Amygdala (tissue), 56 donors: Measurements from ENCODE around the gene POLR1H.
"Not testable (repeated sequence)": the region's sequence is repeated elsewhere in the genome, so short reads cannot be mapped to it uniquely, and the experiment has no call there.

Experiments
- DNase-seq, 56 donors: peaks; one replicate each; lab custom pipeline; 2025; lab: John Stamatoyannopoulos, UW

Gene POLR1H

DNA sequence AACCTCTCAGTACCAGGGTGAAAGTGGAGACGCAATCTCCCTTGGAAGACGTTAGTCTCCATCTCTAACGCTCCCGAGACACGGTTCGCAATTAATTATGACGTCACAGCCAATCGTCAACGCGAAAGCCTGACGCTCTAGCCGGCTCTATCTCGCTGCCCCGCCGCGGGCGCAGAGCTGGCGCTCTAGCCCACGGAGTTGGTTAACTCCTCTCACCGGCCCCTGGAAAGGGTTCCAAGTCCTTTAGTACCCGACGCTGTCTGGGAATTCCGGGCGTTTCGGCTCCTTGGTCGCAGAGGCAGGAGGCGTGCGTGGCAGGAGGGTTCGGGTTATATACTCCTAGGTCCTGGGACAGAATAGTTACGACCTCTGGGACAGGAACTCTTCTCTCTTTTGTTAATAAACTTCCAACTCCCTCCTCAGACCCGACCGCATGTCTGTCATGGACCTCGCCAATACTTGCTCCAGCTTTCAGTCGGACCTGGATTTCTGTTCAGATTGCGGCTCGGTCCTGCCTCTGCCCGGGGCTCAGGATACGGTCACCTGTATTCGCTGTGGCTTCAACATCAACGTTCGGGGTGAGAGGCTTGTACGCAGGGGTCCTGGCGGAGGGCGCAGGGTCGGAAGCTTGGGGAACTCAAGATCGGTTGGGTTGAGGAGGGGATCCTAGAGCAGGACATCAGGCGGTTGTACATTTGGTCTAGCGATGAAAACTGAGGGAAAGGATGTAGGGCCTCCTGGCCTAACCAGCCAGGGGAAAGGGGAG, at the start of gene POLR1H:
Gene POLR1H (plus strand): TSS at position 174 of the 766 bp plus-strand sequence. CDS start 260 bp downstream, at position 434.
- DNase-seq, result peak; percentile 27 to 96 (median 87)

DNA sequence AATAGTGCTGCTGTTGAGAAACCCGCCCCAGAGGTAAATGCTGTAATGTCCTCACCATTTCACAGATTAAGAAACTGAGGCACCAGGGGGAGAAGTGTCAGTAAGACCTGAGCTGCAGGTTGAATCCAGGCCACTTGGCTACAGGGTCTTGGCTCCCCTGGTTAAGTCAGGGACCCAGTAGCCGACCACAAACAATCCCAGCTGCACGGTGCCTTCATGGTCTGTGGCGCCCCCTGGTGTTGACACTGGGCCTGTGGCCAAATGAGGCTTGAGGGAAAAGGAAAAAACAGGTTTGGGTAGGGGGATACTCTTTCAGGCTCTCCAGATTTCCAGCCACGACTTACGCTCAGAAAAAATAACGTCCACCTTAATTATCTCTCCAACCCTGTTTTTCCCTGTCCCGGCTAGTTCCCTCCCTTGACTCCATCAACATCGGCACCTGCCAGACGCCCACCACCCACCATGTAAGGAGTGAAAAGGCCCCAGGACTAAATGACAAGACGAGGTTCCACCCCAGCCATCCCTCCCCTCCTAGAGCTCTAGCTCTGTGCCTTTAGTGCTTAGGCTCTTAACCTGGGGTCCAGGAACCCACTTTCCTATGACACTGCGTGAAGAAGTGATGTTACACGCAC, 47.7 kb upstream of the POLR1H start:
- DNase-seq, result peak in 9 of 56 donors; percentile 2 to 48 (median 6)

- DNase-seq, result no peak
Observed at GRCh38 chr6:30019819-30020218, 41.2 kb upstream of the POLR1H start.

DNA sequence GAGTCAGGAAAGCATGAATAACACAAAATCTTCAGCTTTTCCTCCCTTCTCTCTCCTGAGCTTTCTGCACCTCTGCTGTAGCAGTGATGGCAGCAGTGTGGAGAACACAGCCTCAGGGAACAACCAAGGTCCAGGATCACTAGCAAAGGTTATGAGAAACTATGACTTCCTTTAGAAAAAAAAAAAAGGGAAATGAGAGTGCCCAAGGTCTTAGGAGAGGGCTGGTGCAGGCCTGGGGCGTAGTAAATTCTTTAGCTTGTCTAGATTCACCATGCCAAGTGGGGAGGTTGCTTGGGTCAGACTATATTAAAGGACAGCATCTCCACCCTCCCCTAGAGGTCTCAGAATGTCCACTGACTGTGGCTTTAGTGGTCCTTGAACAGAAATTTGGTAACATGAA, 40.4 kb upstream of the POLR1H start:
- DNase-seq, result no peak

DNA sequence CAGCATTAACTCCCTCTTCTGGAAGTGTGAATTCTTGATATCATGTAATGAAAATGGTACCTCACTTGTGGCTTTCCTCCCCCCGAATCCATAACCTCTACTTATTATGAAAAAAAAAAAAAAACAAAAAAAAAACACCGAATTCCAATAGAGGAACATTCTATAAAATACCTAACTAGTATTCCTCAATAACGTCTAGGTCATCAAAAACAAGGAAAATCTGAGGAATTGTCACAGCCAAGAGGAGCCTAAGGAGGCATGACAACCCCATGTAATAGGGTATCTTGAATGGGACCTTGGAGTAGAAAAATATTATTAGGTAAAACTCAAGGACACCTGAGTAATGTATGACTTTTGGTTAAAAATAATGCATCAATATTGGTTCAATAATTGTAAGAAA, 38.9 kb upstream of the POLR1H start:
- no peak for DNase-seq

GRCh38 chr6:30022712-30023111, 38.4 kb upstream of the POLR1H start:
- DNase-seq, result not testable (repeated sequence)

- no peak for DNase-seq
Observed at GRCh38 chr6:30025186-30025585, 35.9 kb upstream of the POLR1H start.

DNA sequence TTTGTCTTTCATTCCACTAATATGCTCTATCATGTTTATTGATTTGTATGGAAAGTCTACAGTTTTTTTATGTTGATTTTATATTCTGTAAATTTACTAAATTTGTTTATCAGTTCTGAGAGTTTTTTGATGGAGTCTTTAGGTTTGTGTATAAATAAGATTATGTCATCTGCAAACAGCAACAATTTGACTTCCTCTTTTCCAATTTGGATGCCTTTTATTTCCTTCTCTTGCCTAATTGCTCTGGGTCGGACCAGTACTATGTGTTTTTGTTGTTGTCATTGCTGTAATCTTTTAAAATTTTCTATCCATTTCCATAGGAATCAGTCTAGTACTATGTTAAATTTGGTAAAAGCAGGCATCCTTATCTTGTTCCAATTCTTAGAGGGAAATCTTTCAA, 31.5 kb upstream of the POLR1H start:
- DNase-seq, result no peak

- no peak for DNase-seq
Observed at GRCh38 chr6:30031381-30031780, 29.7 kb upstream of the POLR1H start.

GRCh38 chr6:30033440-30033839, 27.6 kb upstream of the POLR1H start:
- DNase-seq, result not testable (repeated sequence)

- no peak for DNase-seq
Observed at GRCh38 chr6:30035784-30036183, 25.3 kb upstream of the POLR1H start.

GRCh38 chr6:30037182-30037788, 23.8 kb upstream of the POLR1H start:
- no peak for DNase-seq

DNA sequence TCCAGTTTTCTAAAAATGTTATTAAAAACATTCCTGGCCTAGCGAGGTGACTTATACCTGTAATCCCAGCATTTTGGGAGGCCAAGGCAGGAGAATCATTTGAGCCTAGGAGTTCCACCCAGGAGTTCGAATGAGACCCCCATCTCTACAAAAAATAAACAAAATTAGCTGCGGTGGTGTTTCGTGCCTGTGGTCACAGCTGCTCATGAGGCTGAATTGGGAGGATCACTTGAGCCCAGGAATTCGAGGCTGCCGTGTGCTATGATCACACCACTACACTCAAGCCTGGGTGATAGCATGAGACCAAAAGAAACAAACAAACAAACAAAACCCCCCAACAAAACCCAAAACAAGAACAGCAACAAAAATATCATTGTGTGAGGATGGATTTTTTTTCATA, 19.8 kb upstream of the POLR1H start:
- no peak for DNase-seq

GRCh38 chr6:30041821-30042220, 19.2 kb upstream of the POLR1H start:
- DNase-seq, result peak in 1 of 56 donors; percentile 0

- peak in 5 of 56 donors; percentile 3 to 26 (median 14) for DNase-seq
Observed at GRCh38 chr6:30042476-30042875, 18.6 kb upstream of the POLR1H start.

- DNase-seq, result no peak
Observed at GRCh38 chr6:30042914-30043313, 18.2 kb upstream of the POLR1H start.

GRCh38 chr6:30043744-30044143, 17.3 kb upstream of the POLR1H start:
- DNase-seq, result no peak

- no peak for DNase-seq
Observed at GRCh38 chr6:30044630-30045029, 16.4 kb upstream of the POLR1H start.

- no peak for DNase-seq
Observed at GRCh38 chr6:30047220-30047619, 13.8 kb upstream of the POLR1H start.

- DNase-seq, result no peak
Observed at GRCh38 chr6:30053682-30054081, 7.4 kb upstream of the POLR1H start.

DNA sequence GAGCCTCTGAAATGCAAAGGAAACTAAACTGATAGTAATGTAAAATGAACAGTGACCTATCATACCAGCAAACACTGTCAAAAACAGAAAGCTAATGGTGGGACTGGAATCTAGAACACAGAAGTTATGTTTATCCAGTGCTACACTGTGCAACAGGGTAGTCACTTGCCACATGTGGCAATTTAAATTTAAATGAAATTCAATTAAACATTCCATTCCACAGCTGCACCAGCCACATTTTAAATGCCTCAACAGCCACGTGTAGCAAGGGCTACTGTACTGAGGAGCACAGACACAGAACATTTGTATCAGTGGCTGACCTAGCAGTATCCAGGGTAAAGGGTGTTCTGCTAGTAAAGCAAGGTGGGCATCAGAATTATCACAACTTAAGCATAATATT, 5.6 kb upstream of the POLR1H start:
- DNase-seq, result no peak
